Measurements from ENCODE around the gene SLC4A1AP. TPM values are rescaled to one million over a fixed set of nuclear protein-coding genes. Genes with fewer than 3 reads are reported as not detected.

Gene SLC4A1AP
- total and polyA plus RNA-seq, 2 of the 13 experiments (the other 11 are each of a cell fraction or from before 2014, with no cell fraction given): 15.3 to 44.6 TPM

GRCh38 chr2:27613985-27614384 lies 49.7 kb upstream of the SLC4A1AP start:
- peak overlapping the region; percentile 14; the same call in 1 of the 2 replicates for H3K4me2 ChIP-seq (ENCODE audit: low read depth, low read length)
- FAIRE-seq (no peak), DNase-seq (ENCODE audit: low spot score) (peak; percentile 21), ATAC-seq (peak; percentile 77)
- no TSS peak for BruUV-seq (replicated peaks)
- in situ Hi-C loops (cut with HindIII; ENCODE audit: extremely low pct_ligation_motif_present, low pct_unique_long_range_greater_than_20kb): no loop called here
- ChIA-PET POLR2A (interaction anchor here (1.0 to 1.4 kb wide), 3 partner anchors 15 to 204 kb away, joined by 5 to 7 read pairs (median 5); partner anchors contain the start of genes CCDC121, GPN1, PPM1G and ZNF512), CTCF (ENCODE audit: low intra/inter-chr PET ratio, low total read pairs) (no interaction called here)
- H2AFZ ChIP-seq (ENCODE audit: low read length): no peak overlapping the region
- no peaks in the 10 kb centered on the region for H3K79me2 ChIP-seq (ENCODE audit: insufficient read depth, low read length)
- 35% methylated on average over 2 of the region's 2 CpGs for WGBS (ENCODE audit: low lambda C conversion rate)
- intact Hi-C loops (cut with micrococcal nuclease; ENCODE audit: unreplicated experiment): no loop called here
- H3K4me3 ChIP-seq (replicated peaks in 1 of 3; ENCODE audit: insufficient read depth in 1 of 3, low read depth in 2 of 3, low read length in 3 of 3): no peak overlapping the region
- H3K27ac ChIP-seq (ENCODE audit: extremely low read length, insufficient read depth, low read length): peak overlapping the region; percentile 35
- H4K20me1 ChIP-seq (ENCODE audit: insufficient read depth, low read length): no peaks in the 10 kb centered on the region
- H3K9me3 ChIP-seq (ENCODE audit: low read length): no peaks in the 10 kb centered on the region
- peaks cover 21 to 71% of the 10 kb centered on the region in 2 experiments for H3K36me3 ChIP-seq (replicated peaks in 1 of 2; ENCODE audit: control insufficient read depth in 1 of 2, insufficient read depth in 2 of 2, low read length in 2 of 2)
- peaks cover 14% of the 10 kb centered on the region for H3K4me1 ChIP-seq (ENCODE audit: insufficient read depth, low read length)
- H3K9ac ChIP-seq (ENCODE audit: insufficient read depth, low read depth, low read length): no peak overlapping the region
- no peaks in the 10 kb centered on the region for H3K27me3 ChIP-seq (ENCODE audit: control insufficient read depth in 1 of 2, insufficient read depth in 2 of 2, low read length in 2 of 2)
- no peak for TF ChIP-seq DZIP1 (CRISPR knock-in tag; IDR thresholded peaks at IDR 0.05)
- TF ChIP-seq SAP130 (CRISPR knock-in tag; IDR thresholded peaks at IDR 0.05; ENCODE audit: low read depth): 0 out of 2 replicates have a peak, but pooled peaks have one; percentile 27
- TF ChIP-seq ZEB1 (IDR thresholded peaks at IDR 0.05; ENCODE audit: insufficient replicate concordance, low read depth): no peak
- no peak for TF ChIP-seq ZNF501 (CRISPR knock-in tag; IDR thresholded peaks at IDR 0.05)
- no peak for TF ChIP-seq SOX13 (IDR thresholded peaks at IDR 0.05)
- peak in 1 of 2 experiments; percentile 42; a peak in 2 of 4 replicates for TF ChIP-seq SOX13 (CRISPR knock-in tag; conservative IDR thresholded peaks at IDR 0.05 in 1 of 2, IDR thresholded peaks at IDR 0.05 in 1 of 2)
- TF ChIP-seq ZNF75D (CRISPR knock-in tag; IDR thresholded peaks at IDR 0.05; ENCODE audit: borderline replicate concordance): no peak
- 0 out of 2 replicates have a peak, but pooled peaks have one; percentile 16 for TF ChIP-seq PPARG (CRISPR knock-in tag; conservative IDR thresholded peaks at IDR 0.05)
- TF ChIP-seq MTA3 (CRISPR knock-in tag; IDR thresholded peaks at IDR 0.05): no peak
- TF ChIP-seq IRF2 (CRISPR knock-in tag; IDR thresholded peaks at IDR 0.05): no peak
- peak; percentile 59; the same call in 1 of the 2 replicates for TF ChIP-seq SOX5 (CRISPR knock-in tag; IDR thresholded peaks at IDR 0.05; ENCODE audit: borderline replicate concordance)
- TF ChIP-seq MTA1 (CRISPR knock-in tag; IDR thresholded peaks at IDR 0.05; ENCODE audit: borderline replicate concordance): no peak
- no peak for TF ChIP-seq TRIM22 (IDR thresholded peaks at IDR 0.05)
- TF ChIP-seq ZNF784 (CRISPR knock-in tag; IDR thresholded peaks at IDR 0.05; ENCODE audit: borderline replicate concordance): no peak
- no peak for TF ChIP-seq ZSCAN5A (CRISPR knock-in tag; IDR thresholded peaks at IDR 0.05; ENCODE audit: borderline replicate concordance)
- TF ChIP-seq HNF1B (CRISPR knock-in tag; IDR thresholded peaks at IDR 0.05): no peak

Measured in HepG2 (cell line).